ENCODE data around the gene GUCA1A.

GUCA1A gene

GRCh38 chr6:42158011-42158410 is 15.2 kb upstream of the GUCA1A start:
- H3K4me2 ChIP-seq (ENCODE audit: low read length), result no peak overlapping the region

DNA sequence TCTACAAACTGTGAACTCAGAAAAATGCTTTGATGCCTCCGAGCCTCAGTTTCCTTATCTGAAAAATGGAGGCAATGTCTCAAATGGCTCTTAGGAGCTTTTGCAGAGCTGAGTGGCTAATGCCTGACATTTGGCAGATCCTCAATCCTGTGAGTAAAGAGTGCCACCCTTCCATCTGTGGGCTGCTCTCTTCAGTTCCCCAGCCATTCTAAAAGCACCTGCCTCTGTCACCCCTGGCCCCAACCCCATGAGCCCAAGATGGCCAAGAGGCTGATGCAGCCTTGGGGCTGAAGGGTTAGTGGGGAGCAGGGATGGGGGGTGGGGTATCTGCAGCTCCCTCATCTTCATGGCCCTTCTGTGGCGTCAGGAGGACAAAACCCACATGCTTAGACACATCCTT is 14.5 kb upstream of the GUCA1A start:
- peaks cover 4% of the 10 kb centered on the region for H3K4me1 ChIP-seq (ENCODE audit: low read length)
- H3K4me2 ChIP-seq (ENCODE audit: low read length), result no peak overlapping the region
- TF ChIP-seq CTCF (IDR thresholded peaks at IDR 0.05; ENCODE audit: low read depth, low read length) (no peak), EZH2phosphoT487 (IDR thresholded peaks at IDR 0.05; ENCODE audit: low read depth) (no peak)
- H3K36me3 ChIP-seq (replicated peaks; ENCODE audit: low read depth, low read length), result no peaks in the 10 kb centered on the region
- H2AFZ ChIP-seq (ENCODE audit: low read depth, low read length), result no peak overlapping the region
- H3K79me2 ChIP-seq (ENCODE audit: low read length), result no peaks in the 10 kb centered on the region
- H3K9ac ChIP-seq (ENCODE audit: low read length), result no peak overlapping the region
- H3K4me3 ChIP-seq (ENCODE audit: low read length), result no peak overlapping the region
- H3K27me3 ChIP-seq (ENCODE audit: low read depth, low read length), result peaks cover 43% of the 10 kb centered on the region
- H3K27ac ChIP-seq (ENCODE audit: low read length), result no peak overlapping the region
- H4K20me1 ChIP-seq (ENCODE audit: insufficient read depth, low read length), result no peaks in the 10 kb centered on the region
- H3K9me3 ChIP-seq (ENCODE audit: insufficient read depth, low read length), result no peaks in the 10 kb centered on the region

More at GRCh38 chr6:42158011-42158410, 15.2 kb upstream of the GUCA1A start:
- Histone ChIP-seq H2AFZ (ENCODE audit: low read depth, low read length) (no peak overlapping the region), H3K27me3 (ENCODE audit: low read depth, low read length) (peaks cover 38% of the 10 kb centered on the region), H3K79me2 (ENCODE audit: low read length) (no peaks in the 10 kb centered on the region), H4K20me1 (ENCODE audit: insufficient read depth, low read length) (no peaks in the 10 kb centered on the region), H3K4me3 (ENCODE audit: low read length) (no peak overlapping the region), H3K9me3 (ENCODE audit: insufficient read depth, low read length) (no peaks in the 10 kb centered on the region), H3K36me3 (replicated peaks; ENCODE audit: low read depth, low read length) (no peaks in the 10 kb centered on the region), H3K4me1 (ENCODE audit: low read length) (no peaks in the 10 kb centered on the region), H3K27ac (ENCODE audit: low read length) (no peak overlapping the region), H3K9ac (ENCODE audit: low read length) (no peak overlapping the region)
- TF ChIP-seq EZH2phosphoT487 (IDR thresholded peaks at IDR 0.05; ENCODE audit: low read depth) (no peak), CTCF (IDR thresholded peaks at IDR 0.05; ENCODE audit: low read depth, low read length) (no peak)

DNA sequence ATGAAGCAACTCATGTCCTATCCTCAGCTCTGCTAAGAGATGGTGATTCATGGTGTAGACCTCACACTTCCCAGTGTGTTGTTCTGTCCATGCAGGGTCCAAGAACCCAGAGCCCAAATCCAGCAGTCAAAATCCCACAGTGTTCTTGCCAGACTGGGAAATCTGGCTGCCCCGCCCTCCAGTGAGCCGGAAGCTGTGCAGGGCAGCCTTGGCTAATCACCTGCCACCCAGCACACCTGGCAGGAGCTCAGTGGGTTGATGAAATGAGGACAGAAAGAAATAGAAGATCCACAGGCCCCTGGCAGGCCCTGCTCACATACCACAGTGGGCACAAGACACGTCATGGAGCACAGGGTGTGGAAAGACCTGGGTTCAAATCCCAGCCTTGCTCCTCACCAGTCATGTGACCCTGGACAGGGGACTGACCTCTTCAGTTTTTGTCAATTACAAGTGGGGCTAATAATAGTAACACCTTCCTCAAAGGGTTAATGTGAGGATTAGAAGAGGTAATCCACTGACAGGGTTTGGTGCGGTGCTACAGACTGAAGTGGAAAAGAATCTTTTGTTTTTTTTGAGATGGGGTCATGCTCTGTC is 13.6 kb upstream of the GUCA1A start:
- Histone ChIP-seq H3K9ac (ENCODE audit: low read length) (no peak overlapping the region), H2AFZ (ENCODE audit: low read depth, low read length) (no peak overlapping the region), H3K36me3 (replicated peaks; ENCODE audit: low read depth, low read length) (no peaks in the 10 kb centered on the region), H3K4me2 (ENCODE audit: low read length) (no peak overlapping the region), H3K27me3 (ENCODE audit: low read depth, low read length) (peaks cover 38% of the 10 kb centered on the region), H3K4me1 (ENCODE audit: low read length) (peaks cover 10% of the 10 kb centered on the region), H3K4me3 (ENCODE audit: low read length) (no peak overlapping the region), H4K20me1 (ENCODE audit: insufficient read depth, low read length) (no peaks in the 10 kb centered on the region), H3K79me2 (ENCODE audit: low read length) (no peaks in the 10 kb centered on the region), H3K9me3 (ENCODE audit: insufficient read depth, low read length) (no peaks in the 10 kb centered on the region), H3K27ac (ENCODE audit: low read length) (no peak overlapping the region)
- TF ChIP-seq CTCF (IDR thresholded peaks at IDR 0.05; ENCODE audit: low read depth, low read length) (no peak), EZH2phosphoT487 (IDR thresholded peaks at IDR 0.05; ENCODE audit: low read depth) (no peak)

DNA sequence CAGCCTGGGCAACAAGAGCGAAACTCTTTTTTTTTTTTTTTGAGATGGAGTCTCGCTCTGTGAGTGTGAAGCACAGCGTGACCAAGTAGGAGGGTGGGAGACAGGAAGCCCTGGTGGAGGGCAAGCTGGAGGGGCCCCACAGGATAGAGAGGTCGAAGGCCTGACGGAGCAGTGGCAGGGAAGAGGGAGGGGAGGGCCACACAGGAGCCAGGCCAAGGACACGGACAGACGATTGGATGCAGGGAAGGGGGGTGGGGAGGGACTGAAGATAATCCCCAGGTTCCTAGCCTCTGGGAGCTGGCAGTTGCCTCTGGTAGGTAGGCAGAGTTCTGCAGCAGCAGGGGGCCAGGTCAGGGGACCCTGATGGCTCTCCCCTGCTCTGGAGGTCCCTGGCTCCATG is 10.8 kb upstream of the GUCA1A start:
- Histone ChIP-seq H3K4me1 (ENCODE audit: low read length) (peaks cover 22% of the 10 kb centered on the region), H2AFZ (ENCODE audit: low read depth, low read length) (no peak overlapping the region), H3K4me2 (ENCODE audit: low read length) (no peak overlapping the region), H3K27me3 (ENCODE audit: low read depth, low read length) (peaks cover 36% of the 10 kb centered on the region), H3K9me3 (ENCODE audit: insufficient read depth, low read length) (no peaks in the 10 kb centered on the region), H3K27ac (ENCODE audit: low read length) (no peak overlapping the region), H3K9ac (ENCODE audit: low read length) (no peak overlapping the region), H4K20me1 (ENCODE audit: insufficient read depth, low read length) (no peaks in the 10 kb centered on the region), H3K36me3 (replicated peaks; ENCODE audit: low read depth, low read length) (no peaks in the 10 kb centered on the region), H3K4me3 (ENCODE audit: low read length) (no peak overlapping the region), H3K79me2 (ENCODE audit: low read length) (no peaks in the 10 kb centered on the region)
- TF ChIP-seq EZH2phosphoT487 (IDR thresholded peaks at IDR 0.05; ENCODE audit: low read depth) (no peak), CTCF (IDR thresholded peaks at IDR 0.05; ENCODE audit: low read depth, low read length) (no peak)

Data from OCI-LY3 (cell line).